ENCODE data around the gene ANKRD2. TPM values are rescaled to one million over a fixed set of nuclear protein-coding genes. Genes with fewer than 3 reads are reported as not detected.

The ANKRD2 gene
- total RNA-seq, 2 donors from 2014 or later, result 1.9 TPM; not detected in 1

- Histone ChIP-seq H3K4me3 (no peak overlapping the region), H3K9me3 (no peaks in the 10 kb centered on the region), H3K27ac (no peak overlapping the region), H3K4me1 (ENCODE audit: control insufficient read depth in 1 of 2, low read depth in 2 of 2) (no peaks in the 10 kb centered on the region), H3K27me3 (replicated peaks; ENCODE audit: insufficient read depth) (no peaks in the 10 kb centered on the region), H3K36me3 (no peaks in the 10 kb centered on the region)
- ATAC-seq (ENCODE audit: insufficient number of reproducible peaks, low FRiP score, low read depth) (no peak), DNase-seq (ENCODE audit: low spot score) (no peak)
- no peak for TF ChIP-seq CTCF (IDR thresholded peaks at IDR 0.05)
Measured at GRCh38 chr10:97529685-97530465, 42.7 kb upstream of the ANKRD2 start.

GRCh38 chr10:97531401-97531986 lies 41.1 kb upstream of the ANKRD2 start:
- Histone ChIP-seq H3K4me1 (ENCODE audit: control insufficient read depth in 1 of 2, low read depth in 2 of 2) (no peaks in the 10 kb centered on the region), H3K4me3 (no peak overlapping the region), H3K27ac (no peak overlapping the region), H3K27me3 (replicated peaks; ENCODE audit: insufficient read depth) (no peaks in the 10 kb centered on the region), H3K9me3 (no peaks in the 10 kb centered on the region), H3K36me3 (no peaks in the 10 kb centered on the region)
- TF ChIP-seq CTCF (IDR thresholded peaks at IDR 0.05), result no peak
- DNase-seq (ENCODE audit: low spot score) (no peak), ATAC-seq (ENCODE audit: insufficient number of reproducible peaks, low FRiP score, low read depth) (no peak)

- no peak overlapping the region for H3K27ac ChIP-seq
- no peaks in the 10 kb centered on the region for H3K27me3 ChIP-seq (replicated peaks; ENCODE audit: insufficient read depth)
- H3K4me3 ChIP-seq, result no peak overlapping the region
- DNase-seq (ENCODE audit: low spot score) (no peak), ATAC-seq (ENCODE audit: insufficient number of reproducible peaks, low FRiP score, low read depth) (no peak)
- no peaks in the 10 kb centered on the region for H3K36me3 ChIP-seq
- H3K9me3 ChIP-seq, result no peaks in the 10 kb centered on the region
- no peak for TF ChIP-seq CTCF (IDR thresholded peaks at IDR 0.05)
- no peaks in the 10 kb centered on the region for H3K4me1 ChIP-seq (ENCODE audit: control insufficient read depth in 1 of 2, low read depth in 2 of 2)
Measured at GRCh38 chr10:97532935-97533671, 39.5 kb upstream of the ANKRD2 start.

GRCh38 chr10:97533888-97534287 lies 38.7 kb upstream of the ANKRD2 start:
- TF ChIP-seq CTCF (IDR thresholded peaks at IDR 0.05), result no peak
- no peaks in the 10 kb centered on the region for H3K27me3 ChIP-seq (replicated peaks; ENCODE audit: insufficient read depth)
- H3K9me3 ChIP-seq, result no peaks in the 10 kb centered on the region
- H3K4me1 ChIP-seq (ENCODE audit: control insufficient read depth in 1 of 2, low read depth in 2 of 2), result peaks cover 0 to 6% of the 10 kb centered on the region in 2 donors
- no peaks in the 10 kb centered on the region for H3K36me3 ChIP-seq
- no peak for DNase-seq (ENCODE audit: low spot score)
- H3K27ac ChIP-seq, result no peak overlapping the region
- no peak overlapping the region for H3K4me3 ChIP-seq
- no peak for ATAC-seq (ENCODE audit: insufficient number of reproducible peaks, low FRiP score, low read depth)

DNA sequence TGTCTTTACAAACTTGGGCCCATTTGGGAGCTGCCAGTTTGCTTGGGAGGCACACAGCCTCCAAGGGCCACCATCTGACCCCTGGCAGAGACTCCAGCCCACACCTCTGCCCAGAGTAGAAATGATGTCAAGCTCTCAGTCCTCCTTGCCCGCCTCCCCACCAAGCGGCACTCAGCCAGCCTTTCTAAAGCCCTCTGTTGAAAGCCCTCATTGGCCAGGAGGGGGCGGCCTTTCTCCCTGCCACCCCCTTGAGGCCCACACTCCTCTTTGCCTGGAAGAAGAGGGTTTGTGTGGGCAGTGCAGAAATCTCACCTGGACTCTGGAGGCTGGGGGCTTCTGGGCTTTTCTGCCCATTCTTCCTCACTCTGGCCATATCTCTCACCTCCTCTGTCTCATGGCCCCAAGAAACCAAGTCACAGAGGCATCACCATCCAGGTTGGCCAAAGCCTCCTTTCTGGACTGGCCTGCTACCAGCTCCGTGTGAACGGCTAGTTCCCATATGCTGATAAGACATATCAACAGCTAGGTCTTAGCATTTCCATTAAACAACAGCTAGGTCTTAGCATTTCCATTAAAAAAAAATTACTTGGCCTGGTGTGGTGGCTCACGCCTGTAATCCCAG lies 37.7 kb upstream of the ANKRD2 start:
- Histone ChIP-seq H3K27ac (no peak overlapping the region), H3K9me3 (no peaks in the 10 kb centered on the region), H3K4me1 (ENCODE audit: control insufficient read depth in 1 of 2, low read depth in 2 of 2) (peaks cover 6 to 15% of the 10 kb centered on the region in 2 donors), H3K36me3 (no peaks in the 10 kb centered on the region), H3K27me3 (replicated peaks; ENCODE audit: insufficient read depth) (no peaks in the 10 kb centered on the region), H3K4me3 (no peak overlapping the region)
- no peak for TF ChIP-seq CTCF (IDR thresholded peaks at IDR 0.05)
- DNase-seq (ENCODE audit: low spot score) (no peak), ATAC-seq (ENCODE audit: insufficient number of reproducible peaks, low FRiP score, low read depth) (no peak)
